Spleen (tissue), 11 donors: ENCODE measurements around the gene MOBP. TPM values are rescaled to one million over a fixed set of nuclear protein-coding genes. Genes with fewer than 3 reads are reported as not detected.

Source experiments
- DNase-seq: peaks from one replicate; pipeline ENCODE4 v3.0.0-alpha.2; 2020
- H3K27ac ChIP-seq, 8 donors: fragments of 200-600 bp; sonication (generic) in 7 of 8; 1 replicate in 4 of 8; 2 replicates in 4 of 8; pipeline versions ENCODE4 v1.5.0 to v1.8.0; 2016 to 2021; ENCODE audit warnings: inconsistent platforms in 4 of 8, mild to moderate bottlenecking in 4 of 8, moderate library complexity in 1 of 8
- H3K27me3 ChIP-seq, 7 donors: fragments of 200-600 bp; sonication (generic) in 6 of 7; replicated peaks in 1 of 7; 1 replicate in 4 of 7; 2 replicates in 3 of 7; pipeline versions ENCODE4 v1.5.0 to v1.8.0; 2016 to 2021; ENCODE audit warnings: inconsistent platforms in 3 of 7, mild to moderate bottlenecking in 1 of 7
- H3K36me3 ChIP-seq, 6 donors: fragments of 200-600 bp; sonication (generic) in 5 of 6; 1 replicate in 4 of 6; 2 replicates in 2 of 6; pipeline versions ENCODE4 v1.5.0 to v1.8.0; 2016 to 2021; ENCODE audit warnings: inconsistent platforms in 2 of 6
- H3K4me1 ChIP-seq, 6 donors: fragments of 200-600 bp; sonication (generic) in 5 of 6; 1 replicate in 3 of 6; 2 replicates in 3 of 6; pipeline versions ENCODE4 v1.5.0 to v1.8.0; 2016 to 2021; ENCODE audit warnings: inconsistent platforms in 3 of 6
- H3K4me3 ChIP-seq, 8 donors: fragments of 200-600 bp; sonication (generic) in 7 of 8; 1 replicate in 4 of 8; 2 replicates in 4 of 8; pipeline versions ENCODE4 v1.5.0 to v1.8.0; 2016 to 2021; ENCODE audit warnings: inconsistent platforms in 4 of 8, mild to moderate bottlenecking in 4 of 8, moderate library complexity in 2 of 8
- H3K9me3 ChIP-seq, 8 donors: fragments of 200-600 bp; sonication (generic) in 7 of 8; 1 replicate in 4 of 8; 2 replicates in 4 of 8; pipeline versions ENCODE4 v1.5.0 to v1.8.0; 2016 to 2021; ENCODE audit warnings: inconsistent platforms in 4 of 8
- POLR2A ChIP-seq, 3 donors: fragments of 450-650 bp; IDR thresholded peaks; one replicate each; pipeline ENCODE4 v1.5.1; 2017; ENCODE audit warnings: antibody characterized with exemption in 3 of 3, mild to moderate bottlenecking in 1 of 3
- POLR2AphosphoS5 ChIP-seq, 3 donors: sonication (generic); formaldehyde crosslinking; IDR thresholded peaks; one replicate each; pipeline ENCODE4 v1.5.1; 2017; ENCODE audit warnings: antibody characterized with exemption in 3 of 3
- WGBS, 5 donors: extraction: QIAGEN DNeasy Blood & Tissue Kit in 3 of 5; methylation state at CpG; one replicate each; pipeline versions ENCODE4 v1.1.5 to v1.1.7; 2013 to 2018; 5-methylcytosine and 5-hydroxymethylcytosine counted together
- intact Hi-C: fragments of 100-400 bp; cut with DNase I; formaldehyde crosslinking; loops from one replicate; pipeline ENCODE4 v1.15.0; 2023; ENCODE audit warnings: low total_unique reads
- polyA plus RNA-seq, 3 donors: library from polyadenylated mRNA; stranded (reverse); fragments of 200-250 nt; gene quantifications; one replicate each; pipeline ENCODE4 v1.2.1, GENCODE V29; 2013
- total RNA-seq, 7 donors: library from RNA; depleted of rRNA in 3 of 7; stranded (reverse); fragments of >200 nt in 3 of 7; fragmentation: NEBNext Ultra II Directional in 4 of 7; extraction: Animal tissue kit (Norgen Biotek cat#: 25700) in 4 of 7; gene quantifications; one replicate each; pipeline versions ENCODE4 v1.1.0 to v1.2.1, GENCODE V29; 2016 to 2021
- TF ChIP-seq, protein P1 (sequence below), 11 experiments: fragments of 200-600 bp in 7 of 11; fragments of 450-650 bp in 4 of 11; sonication (generic) in 4 of 11; IDR thresholded peaks in 8 of 11; conservative IDR thresholded peaks in 3 of 11; 1 replicate in 7 of 11; 2 replicates in 4 of 11; pipeline versions ENCODE4 v1.4.0 to v1.8.0; 2016 to 2021; ENCODE audit warnings: antibody characterized with exemption in 11 of 11, inconsistent platforms in 4 of 11, mild to moderate bottlenecking in 1 of 11
- donor health status: healthy with polysubstance abuse.
- donor health status: DM: no; HTN: no; CAD: no; lungs with moderate emphysema.
- donor health status: DM: no; HTN: no; CAD: no.
- donor health status: Bipolar disorder and iron deficiency.
- donor health status: healthy.
- donor health status: DM: no; HTN: no; CAD: no.
- donor health status: DM: yes; HTN: yes; CAD: no.

MOBP gene
- total and polyA plus RNA-seq, 10 donors = 0.06 TPM; not detected in 9

DNA sequence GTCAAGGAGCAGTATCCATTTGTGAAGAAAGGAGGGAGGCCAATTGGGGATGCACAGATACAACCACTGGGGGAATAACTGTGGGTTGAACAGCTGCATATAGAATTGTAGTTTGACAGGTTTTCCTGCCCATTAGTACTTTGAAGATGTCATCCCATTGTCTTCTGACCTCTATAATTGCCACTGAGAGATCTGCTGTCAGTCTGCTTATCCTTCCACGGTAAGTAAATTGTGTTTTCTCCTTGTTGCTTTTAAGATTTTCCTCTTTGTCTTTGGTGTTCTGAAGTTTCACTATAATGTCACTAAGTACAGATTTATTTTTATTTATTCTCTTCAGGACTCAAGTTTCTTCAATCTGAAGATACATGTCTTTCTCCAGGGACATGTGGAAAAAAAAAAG lies 56.6 kb downstream of the MOBP start:
- TF ChIP-seq POLR2AphosphoS5 (IDR thresholded peaks at IDR 0.05) (no peak), POLR2A (IDR thresholded peaks at IDR 0.05) (no peak)
- TF ChIP-seq, protein P1, sequence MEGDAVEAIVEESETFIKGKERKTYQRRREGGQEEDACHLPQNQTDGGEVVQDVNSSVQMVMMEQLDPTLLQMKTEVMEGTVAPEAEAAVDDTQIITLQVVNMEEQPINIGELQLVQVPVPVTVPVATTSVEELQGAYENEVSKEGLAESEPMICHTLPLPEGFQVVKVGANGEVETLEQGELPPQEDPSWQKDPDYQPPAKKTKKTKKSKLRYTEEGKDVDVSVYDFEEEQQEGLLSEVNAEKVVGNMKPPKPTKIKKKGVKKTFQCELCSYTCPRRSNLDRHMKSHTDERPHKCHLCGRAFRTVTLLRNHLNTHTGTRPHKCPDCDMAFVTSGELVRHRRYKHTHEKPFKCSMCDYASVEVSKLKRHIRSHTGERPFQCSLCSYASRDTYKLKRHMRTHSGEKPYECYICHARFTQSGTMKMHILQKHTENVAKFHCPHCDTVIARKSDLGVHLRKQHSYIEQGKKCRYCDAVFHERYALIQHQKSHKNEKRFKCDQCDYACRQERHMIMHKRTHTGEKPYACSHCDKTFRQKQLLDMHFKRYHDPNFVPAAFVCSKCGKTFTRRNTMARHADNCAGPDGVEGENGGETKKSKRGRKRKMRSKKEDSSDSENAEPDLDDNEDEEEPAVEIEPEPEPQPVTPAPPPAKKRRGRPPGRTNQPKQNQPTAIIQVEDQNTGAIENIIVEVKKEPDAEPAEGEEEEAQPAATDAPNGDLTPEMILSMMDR (IDR thresholded peaks at IDR 0.05 in 8 of 11, conservative IDR thresholded peaks at IDR 0.05 in 3 of 11) = no peak
- intact Hi-C loops = no loop called here
- no peaks in the 10 kb centered on the region for H3K36me3 ChIP-seq
- no peak overlapping the region for H3K4me3 ChIP-seq
- WGBS, 5 donors = 75 to 86% (median 83%) methylated on average over 1 of the region's 1 CpG
- no peak for DNase-seq
- H3K27ac ChIP-seq = no peak overlapping the region
- H3K27me3 ChIP-seq = peaks cover 0 to 21% (median 0%) of the 10 kb centered on the region in 7 donors
- no peaks in the 10 kb centered on the region for H3K4me1 ChIP-seq
- peaks cover 0 to 24% (median 19%) of the 10 kb centered on the region in 8 donors for H3K9me3 ChIP-seq

DNA sequence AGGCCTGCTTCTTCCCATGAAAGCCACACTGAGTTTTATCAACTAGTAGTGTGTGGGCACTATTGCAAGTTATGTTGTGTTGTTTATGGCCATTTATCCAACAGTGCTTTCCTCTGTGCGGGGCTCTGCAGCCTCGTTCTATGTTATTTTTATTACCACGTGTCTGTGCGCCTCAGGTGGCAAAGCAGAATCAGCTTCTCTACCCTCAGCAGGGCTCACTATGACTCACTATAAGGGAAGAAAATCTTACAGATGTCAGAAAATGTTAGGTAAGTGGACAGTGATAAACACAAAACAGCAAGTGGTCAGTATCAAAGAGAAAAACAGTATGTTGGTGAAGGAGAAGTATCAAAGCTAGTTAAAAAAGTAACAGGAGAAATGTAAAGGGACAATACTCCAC lies 61.4 kb downstream of the MOBP start:
- no peak for DNase-seq
- no peak overlapping the region for H3K4me3 ChIP-seq
- TF ChIP-seq POLR2AphosphoS5 (IDR thresholded peaks at IDR 0.05) = no peak
- TF ChIP-seq, protein P1 (IDR thresholded peaks at IDR 0.05 in 8 of 11, conservative IDR thresholded peaks at IDR 0.05 in 3 of 11) = no peak
- TF ChIP-seq POLR2A (IDR thresholded peaks at IDR 0.05) = no peak
- H3K36me3 ChIP-seq = no peaks in the 10 kb centered on the region
- peaks cover 0 to 20% (median 15%) of the 10 kb centered on the region in 8 donors for H3K9me3 ChIP-seq
- intact Hi-C loops = no loop called here
- no peak overlapping the region for H3K27ac ChIP-seq
- peaks cover 0 to 6% (median 0%) of the 10 kb centered on the region in 7 donors for H3K27me3 ChIP-seq
- no peaks in the 10 kb centered on the region for H3K4me1 ChIP-seq
- WGBS, 5 donors = 77 to 91% (median 91%) methylated on average over 4 of the region's 4 CpGs

DNA sequence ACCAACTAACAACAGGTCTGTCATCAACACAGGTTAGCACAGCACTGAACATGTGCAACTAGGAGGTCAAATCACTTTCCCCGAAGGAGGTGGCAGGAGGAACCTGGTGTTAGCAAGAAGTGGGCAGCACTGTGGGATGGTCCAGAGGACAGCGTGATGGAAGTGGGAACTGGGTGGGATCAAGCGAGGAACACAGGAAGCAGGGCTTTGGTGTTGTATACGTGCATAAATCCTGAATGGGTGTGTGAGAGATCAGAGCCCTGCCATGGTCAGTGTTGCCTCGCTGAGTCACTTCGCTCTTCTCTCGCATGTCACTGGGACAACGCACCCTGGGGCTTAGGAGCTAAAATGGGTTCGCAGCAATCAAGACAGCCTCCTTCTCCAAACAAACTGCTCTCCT lies 62.1 kb downstream of the MOBP start:
- DNase-seq = no peak
- 81 to 89% (median 84%) methylated on average over 9 of the region's 9 CpGs for WGBS, 5 donors
- TF ChIP-seq POLR2A (IDR thresholded peaks at IDR 0.05) (no peak), POLR2AphosphoS5 (IDR thresholded peaks at IDR 0.05) (no peak)
- TF ChIP-seq, protein P1 (IDR thresholded peaks at IDR 0.05 in 8 of 11, conservative IDR thresholded peaks at IDR 0.05 in 3 of 11) = no peak
- no peak overlapping the region for H3K27ac ChIP-seq
- no peak overlapping the region for H3K4me3 ChIP-seq
- H3K9me3 ChIP-seq = peaks cover 0 to 13% (median 8%) of the 10 kb centered on the region in 8 donors
- intact Hi-C loops = no loop called here
- no peaks in the 10 kb centered on the region for H3K36me3 ChIP-seq
- peaks cover 0 to 6% (median 0%) of the 10 kb centered on the region in 7 donors for H3K27me3 ChIP-seq
- H3K4me1 ChIP-seq = no peaks in the 10 kb centered on the region

DNA sequence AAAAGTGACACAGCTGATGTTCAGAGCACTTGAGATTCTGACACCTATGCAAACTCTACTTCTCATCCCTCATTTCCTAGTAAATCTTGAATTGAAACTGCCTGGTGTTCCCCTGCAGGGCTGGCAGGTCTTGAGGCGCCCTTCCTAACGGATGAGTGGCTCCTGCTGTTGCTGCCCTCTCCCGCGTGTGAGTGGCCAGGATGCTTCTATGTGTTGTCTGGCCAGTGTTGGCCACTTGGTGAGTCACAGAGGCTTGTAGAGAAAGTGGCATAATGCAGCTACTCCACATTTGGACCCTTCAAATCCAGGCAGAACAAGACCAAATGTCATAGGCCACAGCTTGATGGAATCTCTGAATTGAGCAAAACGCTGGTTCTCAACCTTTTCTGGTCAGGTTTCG lies 63.6 kb downstream of the MOBP start:
- no peaks in the 10 kb centered on the region for H3K9me3 ChIP-seq
- H3K27ac ChIP-seq = no peak overlapping the region
- no peak for TF ChIP-seq POLR2AphosphoS5 (IDR thresholded peaks at IDR 0.05)
- no peak for TF ChIP-seq POLR2A (IDR thresholded peaks at IDR 0.05)
- TF ChIP-seq, protein P1 (IDR thresholded peaks at IDR 0.05 in 8 of 11, conservative IDR thresholded peaks at IDR 0.05 in 3 of 11) = no peak
- 78 to 98% (median 90%) methylated on average over 6 of the region's 6 CpGs for WGBS, 5 donors
- H3K27me3 ChIP-seq = peaks cover 0 to 6% (median 0%) of the 10 kb centered on the region in 7 donors
- no peaks in the 10 kb centered on the region for H3K4me1 ChIP-seq
- no peak for DNase-seq
- intact Hi-C loops = no loop called here
- no peaks in the 10 kb centered on the region for H3K36me3 ChIP-seq
- no peak overlapping the region for H3K4me3 ChIP-seq
